Measurements from ENCODE around the gene TRANK1.

TRANK1 gene

GRCh38 chr3:36944641-36945270 lies at the start of gene TRANK1:
Gene TRANK1, minus strand, starts transcription at chr3:36945054. Its CDS starts 245 bp downstream, at chr3:36944809.
- Histone ChIP-seq H3K27me3 (ENCODE audit: control insufficient read depth, insufficient read depth, low read length) (peaks cover 37% of the 10 kb centered on the region), H3K9me3 (ENCODE audit: control insufficient read depth, insufficient read depth, low read depth, low read length) (peaks cover 13% of the 10 kb centered on the region; the same call in 1 of the 2 replicates), H3K4me3 (ENCODE audit: low read depth, low read length) (peak within 1 kb of the TSS; percentile 67), H3K36me3 (ENCODE audit: control insufficient read depth, insufficient read depth, low read length) (no peaks in the 10 kb centered on the region), H3K4me1 (ENCODE audit: control insufficient read depth, insufficient read depth, low read length) (peaks cover 5% of the 10 kb centered on the region; the same call in 1 of the 2 replicates), H3K9ac (ENCODE audit: low read length) (peak within 1 kb of the TSS; percentile 13), H3K27ac (ENCODE audit: low read depth, low read length) (no peak within 1 kb of the TSS)

- peak within 1 kb of the TSS; percentile 92 for H3K27ac ChIP-seq (ENCODE audit: low read depth, low read length)
- peak within 1 kb of the TSS; percentile 73 for H3K4me3 ChIP-seq (ENCODE audit: low read depth, low read length)
- H3K9ac ChIP-seq (ENCODE audit: low read length), result peak within 1 kb of the TSS; percentile 92
- no peaks in the 10 kb centered on the region for H3K9me3 ChIP-seq (ENCODE audit: control insufficient read depth, insufficient read depth, low read depth, low read length)
- peaks cover 25% of the 10 kb centered on the region; the same call in 1 of the 2 replicates for H3K4me1 ChIP-seq (ENCODE audit: control insufficient read depth, insufficient read depth, low read length)
- H3K36me3 ChIP-seq (ENCODE audit: control insufficient read depth, insufficient read depth, low read length), result peaks cover 34% of the 10 kb centered on the region
- H3K27me3 ChIP-seq (ENCODE audit: control insufficient read depth, insufficient read depth, low read length), result no peaks in the 10 kb centered on the region
These were observed 48.8 kb upstream of the TRANK1 start, which contains the start of gene MLH1 for GRCh38 chr3:36993326-36994283. Gene MLH1, plus strand, starts transcription at chr3:36993518. Its CDS starts 30 bp downstream, at chr3:36993548.

- peak within 1 kb of the TSS; percentile 73 for H3K4me3 ChIP-seq (ENCODE audit: low read depth, low read length)
- H3K9ac ChIP-seq (ENCODE audit: low read length), result peak within 1 kb of the TSS; percentile 92
- H3K27ac ChIP-seq (ENCODE audit: low read depth, low read length), result peak within 1 kb of the TSS; percentile 92
- peaks cover 33% of the 10 kb centered on the region for H3K36me3 ChIP-seq (ENCODE audit: control insufficient read depth, insufficient read depth, low read length)
- no peaks in the 10 kb centered on the region for H3K27me3 ChIP-seq (ENCODE audit: control insufficient read depth, insufficient read depth, low read length)
- no peaks in the 10 kb centered on the region for H3K9me3 ChIP-seq (ENCODE audit: control insufficient read depth, insufficient read depth, low read depth, low read length)
- peaks cover 28% of the 10 kb centered on the region; the same call in 1 of the 2 replicates for H3K4me1 ChIP-seq (ENCODE audit: control insufficient read depth, insufficient read depth, low read length)
These were observed 48.0 kb upstream of the TRANK1 start, which contains the start of gene EPM2AIP1 for GRCh38 chr3:36992806-36993325. Gene EPM2AIP1, minus strand, starts transcription at chr3:36993131. Its CDS starts 54 bp downstream, at chr3:36993077.

GRCh38 chr3:36991923-36992805 lies 47.3 kb upstream of the TRANK1 start:
- Histone ChIP-seq H3K9ac (ENCODE audit: low read length) (peak overlapping the region; percentile 92), H3K36me3 (ENCODE audit: control insufficient read depth, insufficient read depth, low read length) (peaks cover 34% of the 10 kb centered on the region), H3K27me3 (ENCODE audit: control insufficient read depth, insufficient read depth, low read length) (no peaks in the 10 kb centered on the region), H3K27ac (ENCODE audit: low read depth, low read length) (peak overlapping the region; percentile 74), H3K4me3 (ENCODE audit: low read depth, low read length) (peak overlapping the region; percentile 73), H3K9me3 (ENCODE audit: control insufficient read depth, insufficient read depth, low read depth, low read length) (no peaks in the 10 kb centered on the region), H3K4me1 (ENCODE audit: control insufficient read depth, insufficient read depth, low read length) (peaks cover 28% of the 10 kb centered on the region; the same call in 1 of the 2 replicates)

- Histone ChIP-seq H3K9ac (ENCODE audit: low read length) (peak overlapping the region; percentile 92), H3K9me3 (ENCODE audit: control insufficient read depth, insufficient read depth, low read depth, low read length) (no peaks in the 10 kb centered on the region), H3K36me3 (ENCODE audit: control insufficient read depth, insufficient read depth, low read length) (peaks cover 33% of the 10 kb centered on the region), H3K27me3 (ENCODE audit: control insufficient read depth, insufficient read depth, low read length) (no peaks in the 10 kb centered on the region), H3K4me3 (ENCODE audit: low read depth, low read length) (peak overlapping the region; percentile 73), H3K4me1 (ENCODE audit: control insufficient read depth, insufficient read depth, low read length) (peaks cover 28% of the 10 kb centered on the region; the same call in 1 of the 2 replicates), H3K27ac (ENCODE audit: low read depth, low read length) (no peak overlapping the region)
These were observed 46.3 kb upstream of the TRANK1 start for GRCh38 chr3:36991147-36991546.

GRCh38 chr3:36989568-36989967 lies 44.7 kb upstream of the TRANK1 start:
- Histone ChIP-seq H3K36me3 (ENCODE audit: control insufficient read depth, insufficient read depth, low read length) (peaks cover 48% of the 10 kb centered on the region), H3K9ac (ENCODE audit: low read length) (no peak overlapping the region), H3K4me1 (ENCODE audit: control insufficient read depth, insufficient read depth, low read length) (peaks cover 28% of the 10 kb centered on the region; the same call in 1 of the 2 replicates), H3K27me3 (ENCODE audit: control insufficient read depth, insufficient read depth, low read length) (no peaks in the 10 kb centered on the region), H3K4me3 (ENCODE audit: low read depth, low read length) (peak overlapping the region; percentile 73), H3K27ac (ENCODE audit: low read depth, low read length) (no peak overlapping the region), H3K9me3 (ENCODE audit: control insufficient read depth, insufficient read depth, low read depth, low read length) (no peaks in the 10 kb centered on the region)

GRCh38 chr3:36989005-36989404 lies 44.2 kb upstream of the TRANK1 start:
- Histone ChIP-seq H3K27me3 (ENCODE audit: control insufficient read depth, insufficient read depth, low read length) (no peaks in the 10 kb centered on the region), H3K4me1 (ENCODE audit: control insufficient read depth, insufficient read depth, low read length) (peaks cover 24% of the 10 kb centered on the region; the same call in 1 of the 2 replicates), H3K36me3 (ENCODE audit: control insufficient read depth, insufficient read depth, low read length) (peaks cover 53% of the 10 kb centered on the region), H3K4me3 (ENCODE audit: low read depth, low read length) (peak overlapping the region; percentile 73; the same call in 1 of the 2 replicates), H3K9me3 (ENCODE audit: control insufficient read depth, insufficient read depth, low read depth, low read length) (no peaks in the 10 kb centered on the region), H3K27ac (ENCODE audit: low read depth, low read length) (no peak overlapping the region), H3K9ac (ENCODE audit: low read length) (no peak overlapping the region)

GRCh38 chr3:36988356-36988755 lies 43.5 kb upstream of the TRANK1 start:
- Histone ChIP-seq H3K4me3 (ENCODE audit: low read depth, low read length) (peak overlapping the region; percentile 24; the same call in 1 of the 2 replicates), H3K4me1 (ENCODE audit: control insufficient read depth, insufficient read depth, low read length) (peaks cover 23% of the 10 kb centered on the region; the same call in 1 of the 2 replicates)

GRCh38 chr3:36981006-36981405 lies 36.2 kb upstream of the TRANK1 start:
- H3K4me1 ChIP-seq (ENCODE audit: control insufficient read depth, insufficient read depth, low read length), result no peaks in the 10 kb centered on the region
- peaks cover 50% of the 10 kb centered on the region for H3K36me3 ChIP-seq (ENCODE audit: control insufficient read depth, insufficient read depth, low read length)
- peaks cover 32% of the 10 kb centered on the region for H3K9me3 ChIP-seq (ENCODE audit: control insufficient read depth, insufficient read depth, low read depth, low read length)
- no peak overlapping the region for H3K9ac ChIP-seq (ENCODE audit: low read length)
- H3K27me3 ChIP-seq (ENCODE audit: control insufficient read depth, insufficient read depth, low read length), result no peaks in the 10 kb centered on the region
- no peak overlapping the region for H3K4me3 ChIP-seq (ENCODE audit: low read depth, low read length)
- no peak overlapping the region for H3K27ac ChIP-seq (ENCODE audit: low read depth, low read length)

More at GRCh38 chr3:36988356-36988755, 43.5 kb upstream of the TRANK1 start:
- Histone ChIP-seq H3K27ac (ENCODE audit: low read depth, low read length) (no peak overlapping the region), H3K9ac (ENCODE audit: low read length) (no peak overlapping the region), H3K9me3 (ENCODE audit: control insufficient read depth, insufficient read depth, low read depth, low read length) (no peaks in the 10 kb centered on the region), H3K27me3 (ENCODE audit: control insufficient read depth, insufficient read depth, low read length) (no peaks in the 10 kb centered on the region), H3K36me3 (ENCODE audit: control insufficient read depth, insufficient read depth, low read length) (peaks cover 60% of the 10 kb centered on the region)

- Histone ChIP-seq H3K36me3 (ENCODE audit: control insufficient read depth, insufficient read depth, low read length) (no peaks in the 10 kb centered on the region), H3K4me1 (ENCODE audit: control insufficient read depth, insufficient read depth, low read length) (peaks cover 6% of the 10 kb centered on the region), H3K27ac (ENCODE audit: low read depth, low read length) (no peak overlapping the region), H3K9ac (ENCODE audit: low read length) (no peak overlapping the region), H3K4me3 (ENCODE audit: low read depth, low read length) (no peak overlapping the region), H3K27me3 (ENCODE audit: control insufficient read depth, insufficient read depth, low read length) (no peaks in the 10 kb centered on the region), H3K9me3 (ENCODE audit: control insufficient read depth, insufficient read depth, low read depth, low read length) (no peaks in the 10 kb centered on the region)
These were observed 28.3 kb upstream of the TRANK1 start for GRCh38 chr3:36973139-36973538.

All from HUES6 (cell line).